Measurements from ENCODE around the gene KIF1A.
"Not testable (repeated sequence)": the region's sequence is repeated elsewhere in the genome, so short reads cannot be mapped to it uniquely, and the experiment has no call there.

KIF1A gene

GRCh38 chr2:240784629-240785423, 35.2 kb downstream of the KIF1A start:
- no peak for DNase-seq

GRCh38 chr2:240783819-240784621, 36.0 kb downstream of the KIF1A start:
- no peak for DNase-seq

- DNase-seq, result no peak
Measured at GRCh38 chr2:240782886-240783818, 36.9 kb downstream of the KIF1A start.

GRCh38 chr2:240782221-240782885, 37.7 kb downstream of the KIF1A start:
- no peak for DNase-seq

- DNase-seq, result no peak
Measured at GRCh38 chr2:240781471-240782220, 38.4 kb downstream of the KIF1A start.

- DNase-seq, result no peak
Measured at GRCh38 chr2:240780023-240780700, 39.9 kb downstream of the KIF1A start.

- DNase-seq, result not testable (repeated sequence)
Measured at GRCh38 chr2:240779250-240779832, 40.7 kb downstream of the KIF1A start.

- DNase-seq, result no peak
Measured at GRCh38 chr2:240778426-240778825, 41.6 kb downstream of the KIF1A start.

- DNase-seq, result no peak
Measured at GRCh38 chr2:240777456-240778212, 42.4 kb downstream of the KIF1A start.

- DNase-seq, result no peak
Measured at GRCh38 chr2:240775905-240776304, 44.1 kb downstream of the KIF1A start.

GRCh38 chr2:240774856-240775255, 45.2 kb downstream of the KIF1A start:
- no peak for DNase-seq

- no peak for DNase-seq
Measured at GRCh38 chr2:240769096-240769495, 50.9 kb downstream of the KIF1A start.

- no peak for DNase-seq
Measured at GRCh38 chr2:240768216-240768615, 51.8 kb downstream of the KIF1A start.

GRCh38 chr2:240767341-240767740, 52.7 kb downstream of the KIF1A start:
- DNase-seq, result no peak

- DNase-seq, result no peak
Measured at GRCh38 chr2:240766072-240766471, 53.9 kb downstream of the KIF1A start.

- no peak for DNase-seq
Measured at GRCh38 chr2:240765007-240765406, 55.0 kb downstream of the KIF1A start.

GRCh38 chr2:240764605-240765004, 55.4 kb downstream of the KIF1A start:
- DNase-seq, result no peak

- no peak for DNase-seq
Measured at GRCh38 chr2:240762971-240763370, 57.0 kb downstream of the KIF1A start.

- DNase-seq, result no peak
Measured at GRCh38 chr2:240762249-240762648, 57.8 kb downstream of the KIF1A start.

All from CD4-positive, alpha-beta T cell treated with Interleukin-4 for 4 hours (primary cell).